DMS153 treated with DMSO at 0.1 percent for 48 hours (cell line): ENCODE data around the gene SERPINA12.

ENCODE experiments used
- DNase-seq: peaks from one replicate; lab custom pipeline; 2025; ENCODE audit not compliant: unreplicated experiment; lab: John Stamatoyannopoulos, UW

Gene SERPINA12

DNA sequence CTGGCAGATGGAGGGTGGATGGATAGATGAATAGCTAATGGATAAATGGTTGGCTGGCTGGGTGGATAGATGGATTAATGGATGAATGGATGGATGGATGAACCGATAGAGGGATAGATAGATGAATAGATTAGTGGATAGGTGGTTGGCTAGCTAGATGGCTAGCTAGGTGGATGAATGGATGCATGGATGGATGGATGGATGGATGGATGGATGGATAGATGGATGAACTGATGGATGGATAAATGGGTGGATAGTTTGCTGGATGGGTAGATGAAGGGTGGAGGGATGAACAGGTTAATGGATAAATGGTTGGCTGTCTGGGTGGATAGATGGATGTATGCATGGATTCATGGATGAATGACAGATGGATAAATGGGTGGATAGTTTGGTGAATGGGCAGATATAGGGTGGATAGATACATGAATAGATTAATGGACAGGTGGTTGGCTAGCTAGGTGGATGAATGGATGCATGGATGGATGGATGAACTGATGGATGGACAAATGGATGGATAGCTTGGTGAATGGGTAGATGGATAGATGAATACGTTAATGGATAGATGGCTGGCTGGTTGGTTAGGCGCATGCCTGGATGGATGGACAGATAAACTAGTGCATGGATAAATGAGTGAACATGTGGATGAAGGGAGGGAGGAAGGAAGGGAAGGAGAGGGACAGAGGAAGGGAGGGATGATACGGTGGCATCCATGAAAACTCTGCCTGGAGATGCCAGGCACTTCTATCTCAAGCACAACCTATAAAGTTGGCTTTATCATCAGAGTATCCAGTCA is 41.3 kb downstream of the SERPINA12 start:
- no peak for DNase-seq

DNA sequence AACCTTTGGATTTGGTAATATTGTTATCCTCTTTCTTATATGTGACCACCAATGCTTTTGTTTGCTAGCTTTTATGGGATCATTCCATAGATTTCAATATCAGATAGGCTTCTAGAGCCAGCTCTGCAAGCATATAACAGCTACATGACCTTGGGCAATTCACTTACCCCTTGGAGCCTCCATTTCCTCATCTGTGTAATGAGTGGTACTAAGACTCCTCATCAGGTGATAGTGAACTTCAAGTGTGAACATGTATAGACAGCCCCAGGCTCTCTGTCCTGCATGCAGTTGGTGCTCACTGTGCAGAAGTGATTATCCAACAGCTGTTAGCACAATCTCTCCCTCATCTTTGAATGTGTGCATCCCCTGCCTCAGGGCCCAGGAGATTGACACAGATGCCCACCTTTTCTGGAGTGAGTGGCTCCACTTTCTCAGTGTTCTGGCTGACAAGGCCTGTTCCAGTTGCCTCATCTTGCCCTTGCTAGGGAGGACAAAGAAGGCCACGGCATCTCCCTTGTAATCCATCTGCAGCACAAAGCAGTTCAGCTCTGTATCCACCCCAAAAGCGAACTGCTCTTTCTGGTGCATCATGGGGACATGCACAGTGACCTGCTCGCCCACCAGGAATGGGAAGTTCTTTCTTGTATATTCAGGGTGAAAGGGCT is 42.4 kb downstream of the SERPINA12 start:
- no peak for DNase-seq

DNA sequence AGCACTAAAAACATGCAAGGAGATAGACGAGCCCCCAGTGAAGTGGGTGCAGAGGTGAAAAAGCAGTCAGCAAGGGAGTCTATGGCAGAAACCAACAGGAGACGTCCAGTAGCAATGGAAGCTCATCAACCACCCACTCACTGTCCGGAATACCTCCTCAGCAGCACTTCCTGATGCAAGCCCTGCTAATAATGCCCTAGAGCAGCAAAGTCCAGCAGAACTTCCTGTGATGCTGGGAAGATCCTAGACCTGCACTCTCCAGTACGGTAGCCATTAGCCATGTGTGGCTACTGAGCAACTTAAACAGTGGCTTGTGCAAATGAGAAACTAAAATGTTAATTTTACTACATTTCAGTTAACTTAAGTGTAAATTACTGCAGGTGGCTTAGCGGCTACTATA is 44.2 kb downstream of the SERPINA12 start:
- DNase-seq, result no peak

DNA sequence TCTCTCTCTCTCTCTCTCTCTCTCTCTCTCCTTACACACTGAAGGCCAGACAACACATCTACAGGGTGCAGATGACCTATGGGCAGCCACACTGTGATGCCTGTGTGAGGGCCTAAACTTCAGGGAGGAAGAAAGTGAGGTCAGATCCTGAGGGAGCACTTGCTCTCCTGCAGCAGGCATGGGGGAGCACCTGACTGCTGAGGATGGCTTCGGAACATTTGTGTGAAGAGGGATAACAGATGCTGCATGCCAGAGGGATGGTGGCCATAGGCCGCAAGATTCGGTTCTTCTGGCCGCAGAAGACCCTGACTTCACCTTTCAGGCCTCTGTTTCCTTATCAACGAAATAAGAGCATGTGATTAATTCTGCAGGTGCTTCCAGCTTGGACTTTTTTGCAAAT is 45.0 kb downstream of the SERPINA12 start:
- no peak for DNase-seq

DNA sequence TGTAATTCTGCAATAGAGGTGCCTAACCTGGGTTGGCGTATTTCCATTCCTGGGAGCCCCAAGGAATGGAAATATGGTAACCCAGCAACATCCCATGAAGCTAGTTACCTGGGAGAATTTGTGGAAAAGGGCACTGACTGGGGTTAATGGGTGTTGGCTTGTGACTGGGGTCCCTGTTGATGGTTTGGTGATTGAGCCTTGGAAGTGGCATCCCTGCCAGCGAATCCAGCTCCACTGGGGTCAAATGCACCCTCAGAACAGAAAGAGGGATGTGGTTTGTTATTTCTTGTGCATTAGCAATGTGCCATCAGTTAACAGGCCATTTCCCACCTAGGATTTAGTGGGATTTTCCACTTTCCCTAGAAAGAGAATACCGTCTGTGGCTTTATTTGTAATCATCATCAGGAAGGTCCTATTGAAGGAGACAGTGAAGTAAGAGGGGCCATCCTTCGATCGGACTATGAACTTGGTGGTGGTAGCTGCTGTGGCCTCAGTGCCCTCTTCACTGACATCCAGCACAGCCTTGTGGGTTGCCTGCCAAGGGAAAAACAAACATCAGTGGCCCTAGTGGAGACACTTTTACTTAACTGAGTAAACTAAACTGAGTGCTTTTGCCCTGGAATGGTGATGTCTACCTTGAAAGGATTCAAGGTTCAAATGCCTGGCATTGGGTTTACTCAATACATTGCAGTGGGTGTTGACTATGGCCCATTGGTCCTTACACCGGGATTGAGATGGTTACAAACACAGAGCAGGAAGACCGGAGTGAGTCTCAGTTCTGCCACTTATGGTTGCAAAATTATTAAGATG is 46.3 kb downstream of the SERPINA12 start:
- DNase-seq, result no peak

DNA sequence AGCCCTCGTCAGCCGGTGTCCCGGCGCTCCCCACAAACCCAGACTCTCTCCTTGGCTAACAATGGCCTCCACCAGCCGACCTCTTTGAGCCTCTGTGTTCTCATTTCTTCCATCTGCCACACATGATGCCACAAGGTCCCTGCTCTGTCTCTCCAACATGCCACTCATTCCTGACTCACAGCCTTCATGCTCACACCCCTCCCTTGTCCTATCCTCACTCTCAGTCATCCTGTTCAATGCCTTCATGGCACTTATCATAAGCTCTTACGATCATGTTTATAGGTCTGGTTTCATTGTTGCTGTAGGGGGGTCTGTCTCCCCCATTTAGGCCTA is 47.1 kb downstream of the SERPINA12 start:
- no peak for DNase-seq

DNA sequence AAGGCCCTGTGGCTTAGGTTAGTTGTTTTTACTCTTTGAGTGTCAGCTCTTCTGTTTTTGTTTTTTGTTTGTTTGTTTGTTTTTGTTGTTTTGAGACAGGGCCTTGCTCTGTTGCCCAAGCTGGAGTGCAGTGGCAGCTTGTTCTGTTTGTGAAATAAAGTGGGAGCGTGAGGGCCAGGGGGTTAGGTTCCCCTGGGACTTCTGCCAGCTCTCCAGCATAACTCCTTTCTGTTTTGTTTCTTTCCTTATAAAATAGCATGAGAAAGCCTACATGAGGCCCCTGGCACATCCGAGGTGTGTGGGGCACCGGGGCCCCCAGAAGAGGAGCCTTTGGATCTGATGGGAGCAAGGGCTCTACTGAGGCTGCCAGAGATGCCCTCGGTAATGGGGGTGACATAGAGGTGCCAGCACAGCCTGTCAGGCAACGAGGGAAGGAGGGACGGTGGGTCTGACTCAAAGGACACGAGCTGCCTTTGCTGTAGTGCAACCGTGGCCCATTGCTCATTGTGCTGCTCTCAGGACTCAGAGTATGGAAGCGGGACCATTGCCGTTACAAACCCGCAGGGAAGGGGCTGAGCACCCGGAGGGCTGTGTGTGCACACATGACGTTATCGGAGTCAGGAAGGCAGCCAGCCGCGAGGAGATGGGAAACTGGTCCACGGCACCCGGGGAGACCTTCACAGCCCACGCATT is 47.6 kb downstream of the SERPINA12 start:
- no peak for DNase-seq

DNA sequence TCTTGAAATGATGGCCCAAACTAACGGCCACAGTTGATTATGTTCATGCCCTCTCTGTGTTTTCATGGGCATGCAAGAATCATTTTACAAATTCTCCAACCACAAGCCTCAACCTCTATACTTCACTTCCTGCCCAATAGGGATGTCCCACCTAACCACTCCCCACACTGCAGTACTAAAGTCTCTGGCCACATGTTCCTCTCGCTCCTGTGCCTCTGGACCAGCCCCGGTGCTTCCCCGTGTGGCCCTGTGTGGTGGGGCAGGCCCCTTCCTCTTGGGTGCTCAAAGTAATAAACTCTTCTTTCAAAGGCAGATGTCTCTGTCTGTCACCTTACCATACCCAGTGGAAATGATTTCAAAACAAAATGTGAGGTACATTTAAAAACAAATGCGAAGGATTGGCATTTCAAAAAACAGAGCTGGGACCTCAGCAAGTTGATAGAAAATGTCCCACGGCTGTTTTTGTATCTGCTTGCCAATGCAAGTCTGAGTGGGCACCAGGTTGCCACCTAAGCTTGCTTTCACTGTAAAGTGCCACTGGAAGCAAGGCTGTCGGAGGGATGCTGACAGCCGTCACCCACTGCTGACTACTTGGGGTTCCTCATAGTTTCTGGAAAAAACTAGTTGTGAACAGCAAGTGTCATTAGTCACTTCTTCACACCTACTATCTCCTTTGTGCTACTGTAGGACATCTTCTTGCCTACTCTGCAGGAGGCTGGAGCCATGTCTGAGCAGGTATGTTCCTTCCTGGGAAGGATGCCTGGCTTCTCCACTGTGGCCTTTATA is 48.4 kb downstream of the SERPINA12 start:
- DNase-seq, result no peak

DNA sequence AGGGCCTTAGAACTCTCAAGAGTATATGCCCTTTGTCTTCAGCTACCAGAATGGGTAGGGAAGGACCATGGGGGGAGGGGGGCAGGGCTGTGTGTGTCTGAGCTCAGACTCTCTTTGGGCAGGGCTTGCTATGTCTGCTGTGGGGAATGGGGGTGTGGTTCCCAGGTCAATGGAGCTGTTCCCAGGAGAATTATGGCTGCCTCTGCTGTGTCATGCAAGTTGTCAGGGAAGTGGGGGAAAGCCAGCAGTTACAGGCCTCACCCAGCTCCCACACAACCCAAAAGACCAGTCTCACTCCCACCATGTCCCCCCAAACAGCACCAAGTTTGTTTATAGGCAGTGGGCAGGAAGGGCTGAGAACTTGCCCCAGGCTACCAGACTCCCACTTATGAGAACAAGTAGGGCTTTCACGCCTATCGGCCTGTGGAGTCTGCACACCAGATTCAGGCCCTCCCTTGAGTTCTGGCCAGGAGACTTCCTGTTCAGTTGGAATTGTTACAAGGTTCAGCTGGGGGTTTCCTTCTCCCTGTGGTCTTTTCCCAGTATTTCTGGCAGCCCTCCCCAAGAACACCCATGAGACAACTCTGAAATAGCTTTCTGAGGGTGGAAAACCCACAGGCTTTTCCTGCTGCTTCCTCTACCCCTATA is 50.6 kb downstream of the SERPINA12 start:
- no peak for DNase-seq

DNA sequence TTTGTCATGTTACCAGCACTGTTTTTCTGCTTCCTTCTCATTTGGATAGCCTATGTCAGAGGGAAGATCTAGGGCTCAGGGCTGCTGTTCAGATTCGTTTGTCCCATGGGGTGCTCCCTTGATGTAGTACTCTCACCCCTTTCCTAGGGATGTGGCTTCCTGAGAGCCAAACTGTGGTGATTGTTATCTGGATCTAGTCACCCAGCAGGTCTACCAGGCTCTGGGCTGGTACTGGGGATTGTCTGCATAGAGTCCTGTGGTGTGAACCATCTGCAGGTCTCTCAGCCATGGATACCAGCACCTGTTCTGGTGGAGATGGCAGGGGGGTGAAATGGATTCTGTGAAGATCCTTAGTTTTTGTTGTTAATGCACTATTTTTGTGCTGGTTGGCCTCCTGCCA is 51.2 kb downstream of the SERPINA12 start:
- DNase-seq, result no peak

DNA sequence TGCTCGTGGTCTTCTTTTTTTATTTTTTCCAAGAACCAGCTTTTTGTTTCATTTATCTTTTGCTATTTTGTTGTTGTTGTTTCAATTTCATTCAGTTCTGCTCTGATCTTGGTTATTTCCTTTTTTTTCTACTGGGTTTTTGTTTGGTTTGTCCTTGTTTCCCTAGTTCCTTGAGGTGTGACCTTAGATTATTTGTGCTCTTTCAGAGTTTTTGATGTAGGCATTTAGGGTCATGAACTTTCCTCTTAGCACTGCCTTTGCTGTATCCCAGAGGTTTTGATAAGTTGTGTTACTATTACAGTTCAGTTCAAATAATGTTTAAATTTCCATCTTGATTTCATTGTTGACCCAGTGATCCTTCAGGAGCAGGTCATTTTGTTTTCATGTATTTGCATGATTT is 53.3 kb downstream of the SERPINA12 start:
- no peak for DNase-seq

DNA sequence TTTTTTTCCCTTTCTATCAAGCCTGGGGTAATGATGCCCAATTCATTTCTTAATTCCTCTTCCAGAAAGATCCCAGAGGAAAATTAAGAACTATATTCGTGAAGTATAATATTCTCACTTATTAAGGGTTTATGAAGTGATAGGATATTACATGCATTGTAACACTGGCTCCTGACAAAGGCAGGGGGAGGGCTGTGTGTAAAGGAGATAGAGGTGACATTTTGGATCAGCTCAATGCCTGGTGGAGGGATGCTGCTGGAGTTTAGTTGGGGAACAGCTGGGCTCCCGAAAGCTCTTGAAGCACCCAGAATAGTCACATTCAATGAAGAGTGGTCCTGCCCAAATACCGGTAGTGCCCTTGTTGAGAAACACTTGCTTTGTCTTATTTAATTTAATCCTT is 57.4 kb downstream of the SERPINA12 start:
- no peak for DNase-seq

DNA sequence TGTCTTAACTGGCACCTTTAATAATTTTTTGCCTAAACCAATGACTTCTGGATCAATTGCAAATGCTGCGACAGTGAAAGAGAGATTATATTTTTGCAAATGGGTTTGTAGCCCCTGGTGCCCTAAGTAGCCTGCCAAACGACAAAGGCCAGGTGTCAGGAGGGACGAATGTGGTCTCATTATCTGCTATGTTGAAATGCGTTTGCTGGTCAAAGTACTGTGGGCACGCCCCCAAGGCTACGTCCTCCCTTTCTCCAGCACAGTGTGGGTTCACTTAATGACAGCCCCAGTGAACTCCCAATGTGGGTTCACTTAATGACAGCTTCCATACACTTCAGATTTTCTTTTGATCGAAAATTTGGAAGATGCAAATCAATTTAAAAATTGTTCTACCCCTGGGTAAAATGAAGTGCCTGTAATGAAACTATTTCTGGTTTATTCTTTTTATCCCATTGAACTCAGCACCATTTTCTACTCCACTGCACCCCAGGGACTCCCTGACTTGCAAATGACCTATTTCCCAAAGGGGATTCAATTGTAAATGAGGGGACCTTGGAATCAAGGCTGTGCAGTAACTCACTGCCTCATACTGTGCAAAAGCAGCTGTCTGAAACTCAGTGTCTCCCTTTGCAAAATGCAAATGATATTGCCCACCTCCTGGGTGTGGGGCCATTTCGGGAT is 58.0 kb downstream of the SERPINA12 start:
- no peak for DNase-seq

DNA sequence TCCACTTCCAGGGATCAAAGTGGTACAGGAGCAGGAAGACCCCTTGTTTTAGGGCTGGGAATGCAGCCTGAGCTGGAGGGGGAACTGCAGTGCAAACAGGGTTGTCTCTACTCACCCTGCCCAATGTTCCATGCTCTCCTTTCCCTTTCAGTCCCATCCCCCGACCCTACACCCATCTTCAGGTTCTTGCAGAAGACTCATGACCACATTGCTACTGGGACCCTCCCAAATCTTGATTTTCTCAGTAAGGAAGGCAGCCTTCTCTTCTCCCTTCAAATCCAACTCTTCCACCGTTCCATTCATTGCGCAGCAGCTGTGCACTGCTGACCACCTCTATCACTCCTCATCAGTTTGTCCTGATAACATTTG is 58.6 kb downstream of the SERPINA12 start:
- no peak for DNase-seq

DNA sequence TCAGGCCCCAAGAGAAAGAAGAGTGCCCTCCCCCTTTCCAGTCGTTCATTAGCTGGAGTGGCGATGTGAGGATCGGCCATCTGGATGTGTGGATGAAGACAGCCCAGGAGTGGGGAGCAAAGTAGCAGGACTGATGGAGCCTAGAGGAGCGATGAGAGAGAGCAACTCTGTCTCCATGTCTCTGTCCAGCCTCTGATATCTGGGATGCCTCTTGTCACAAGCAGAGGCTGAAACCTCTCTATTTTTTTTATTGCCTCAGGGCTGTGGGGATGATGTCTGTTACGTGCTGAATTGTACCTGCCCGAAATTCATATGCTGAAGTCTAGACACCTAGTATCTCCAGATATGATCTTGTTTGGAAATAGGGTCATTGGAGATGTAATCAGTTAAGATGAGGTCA is 59.3 kb downstream of the SERPINA12 start:
- DNase-seq, result no peak

DNA sequence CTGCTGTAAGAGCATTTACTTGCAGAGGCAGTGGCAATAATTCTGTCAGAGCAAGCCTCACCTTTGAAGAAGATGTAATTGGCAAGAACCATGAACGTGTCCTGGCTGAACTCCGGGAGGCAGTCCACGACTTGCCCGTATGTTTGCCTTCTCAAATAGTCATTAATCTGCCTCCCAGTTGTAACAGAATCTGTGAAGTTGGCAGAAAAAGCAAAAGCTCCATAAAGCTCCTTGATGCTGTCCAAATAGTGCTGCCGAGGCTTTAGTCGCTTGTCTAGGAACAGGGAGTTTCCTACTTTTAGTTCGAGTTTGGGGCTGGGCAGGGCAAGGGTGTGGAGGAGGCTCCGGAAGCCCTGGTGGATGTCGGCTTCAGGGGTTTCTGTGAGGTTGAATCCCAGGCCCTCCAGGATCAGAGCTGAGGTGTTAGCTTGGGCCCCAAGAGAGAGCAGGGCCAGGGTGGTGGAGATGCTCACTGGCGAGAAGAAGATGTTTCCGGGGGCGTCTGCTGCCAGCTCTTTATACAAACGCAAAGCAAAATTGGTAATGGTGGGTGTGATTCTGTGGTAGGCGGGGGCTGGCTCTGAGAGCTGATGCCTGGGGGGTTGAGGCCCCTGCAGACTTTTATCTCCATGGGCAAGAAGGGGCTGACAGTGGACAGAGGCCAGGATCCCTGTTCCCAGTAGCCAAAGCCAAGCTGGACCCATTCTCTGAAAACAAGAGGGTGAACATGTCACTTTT is 61.0 kb downstream of the SERPINA12 start:
- no peak for DNase-seq

DNA sequence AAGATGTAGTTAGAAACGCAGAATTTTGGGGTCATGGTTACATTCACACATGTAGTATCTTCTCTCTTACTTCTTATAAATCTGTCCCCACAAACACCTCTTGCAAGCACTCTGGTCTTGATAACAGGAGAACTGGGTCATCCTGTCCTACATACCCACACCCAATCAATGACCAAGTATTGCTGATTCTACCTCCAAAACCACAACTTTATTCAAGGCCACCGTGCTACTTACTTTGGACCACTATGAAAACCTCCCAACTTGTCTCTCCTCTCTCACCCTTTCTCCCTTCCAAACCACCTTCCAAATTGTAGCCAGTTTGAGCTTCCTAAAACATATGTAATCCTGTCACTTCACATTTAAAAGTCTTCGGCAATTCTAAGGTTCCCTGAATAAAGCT is 62.1 kb downstream of the SERPINA12 start:
- DNase-seq, result no peak

DNA sequence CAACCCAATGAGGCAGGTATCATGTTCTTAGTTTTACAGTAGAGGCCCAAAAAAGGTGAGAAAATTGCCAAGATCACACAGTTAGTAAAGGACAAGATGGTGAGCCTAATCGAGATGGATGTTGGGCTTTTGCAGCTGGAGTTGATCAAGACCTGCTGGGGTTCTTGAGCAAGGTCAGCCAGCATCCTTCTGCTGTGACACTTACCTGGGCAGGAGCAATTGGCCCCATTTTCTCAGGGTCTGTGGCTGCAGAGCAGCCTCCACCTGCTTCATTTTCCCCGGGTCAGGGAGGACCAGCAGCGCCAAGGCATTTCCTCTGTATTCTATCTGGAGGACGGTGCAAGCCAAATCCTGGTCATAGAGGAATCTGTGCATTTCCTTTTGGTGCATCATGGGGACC is 63.1 kb downstream of the SERPINA12 start:
- no peak for DNase-seq

DNA sequence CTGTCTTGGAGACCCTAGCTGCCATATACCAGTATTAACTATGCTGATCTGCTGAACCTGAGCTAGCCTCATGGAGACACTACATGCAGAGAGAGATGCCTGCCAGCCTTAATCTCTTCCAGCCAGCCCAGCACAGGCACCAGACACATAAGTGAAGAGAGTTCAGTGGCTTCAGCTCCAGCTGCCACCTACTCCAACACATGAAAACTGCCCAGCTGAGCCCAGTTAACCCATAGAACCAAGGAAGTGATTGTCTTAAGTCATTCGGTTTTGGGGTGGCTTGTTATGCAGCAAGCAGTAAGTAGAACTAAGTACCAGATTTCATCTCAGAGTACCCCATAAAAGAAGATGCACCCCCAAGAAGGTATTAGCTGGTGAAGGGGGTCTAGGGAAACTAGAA is 64.3 kb downstream of the SERPINA12 start:
- no peak for DNase-seq
